Epithelial cell of umbilical artery (primary cell): Measurements from ENCODE around the gene SLC41A3. TPM values are rescaled to one million over a fixed set of nuclear protein-coding genes. Genes with fewer than 3 reads are reported as not detected.

Experiments used
- total RNA-seq: library from RNA; depleted of rRNA; stranded (reverse); fragments of >200 nt; gene quantifications from 2 replicates; pipeline ENCODE4 v1.2.3, GENCODE V29; 2014

The SLC41A3 gene
- total RNA-seq, result 34.1 and 35.7 TPM in 2 replicates

GRCh38 chr3:126083913-126084767, at the start of gene SLC41A3:
Gene SLC41A3 (minus strand): TSS chr3:126084124. CDS start chr3:126068219, 15,905 bp downstream.

GRCh38 chr3:125968701-125969592, 115.0 kb downstream of the SLC41A3 start, which contains the start of gene ROPN1B:
Gene ROPN1B (plus strand): TSS chr3:125969178. CDS start chr3:125972055, 2,877 bp downstream.

Other genes with a start within 250 kb of the SLC41A3 start
- gene ROPN1B, start 114.9 kb downstream of the SLC41A3 start, total RNA-seq, result not detected in 2 replicates
- not detected in 2 replicates for gene ALDH1L1, start 96.5 kb upstream of the SLC41A3 start, total RNA-seq